GM18873 (cell line): ENCODE results near the gene ANKMY1.

ENCODE experiments used
- ATAC-seq: cut with Tn5 transposase; IDR thresholded peaks from one replicate; pipeline ENCODE4 v1.9.1; 2021; ENCODE audit warnings: mild to moderate bottlenecking, moderate library complexity, moderate number of reproducible peaks; ENCODE audit not compliant: unreplicated experiment, low FRiP score

ANKMY1 gene

GRCh38 chr2:240557808-240558207, at the start of gene ANKMY1:
Gene ANKMY1 (minus strand): TSS chr2:240557988. CDS start chr2:240557335, 653 bp downstream.
- no peak for ATAC-seq

GRCh38 chr2:240605867-240606743, 48.3 kb upstream of the ANKMY1 start:
- no peak for ATAC-seq

- ATAC-seq: no peak
Measured at GRCh38 chr2:240604939-240605716, 47.3 kb upstream of the ANKMY1 start.

GRCh38 chr2:240604291-240604938, 46.6 kb upstream of the ANKMY1 start:
- no peak for ATAC-seq

- ATAC-seq: no peak
Measured at GRCh38 chr2:240603846-240604245, 46.1 kb upstream of the ANKMY1 start.

GRCh38 chr2:240603081-240603835, 45.5 kb upstream of the ANKMY1 start:
- ATAC-seq: no peak

DNA sequence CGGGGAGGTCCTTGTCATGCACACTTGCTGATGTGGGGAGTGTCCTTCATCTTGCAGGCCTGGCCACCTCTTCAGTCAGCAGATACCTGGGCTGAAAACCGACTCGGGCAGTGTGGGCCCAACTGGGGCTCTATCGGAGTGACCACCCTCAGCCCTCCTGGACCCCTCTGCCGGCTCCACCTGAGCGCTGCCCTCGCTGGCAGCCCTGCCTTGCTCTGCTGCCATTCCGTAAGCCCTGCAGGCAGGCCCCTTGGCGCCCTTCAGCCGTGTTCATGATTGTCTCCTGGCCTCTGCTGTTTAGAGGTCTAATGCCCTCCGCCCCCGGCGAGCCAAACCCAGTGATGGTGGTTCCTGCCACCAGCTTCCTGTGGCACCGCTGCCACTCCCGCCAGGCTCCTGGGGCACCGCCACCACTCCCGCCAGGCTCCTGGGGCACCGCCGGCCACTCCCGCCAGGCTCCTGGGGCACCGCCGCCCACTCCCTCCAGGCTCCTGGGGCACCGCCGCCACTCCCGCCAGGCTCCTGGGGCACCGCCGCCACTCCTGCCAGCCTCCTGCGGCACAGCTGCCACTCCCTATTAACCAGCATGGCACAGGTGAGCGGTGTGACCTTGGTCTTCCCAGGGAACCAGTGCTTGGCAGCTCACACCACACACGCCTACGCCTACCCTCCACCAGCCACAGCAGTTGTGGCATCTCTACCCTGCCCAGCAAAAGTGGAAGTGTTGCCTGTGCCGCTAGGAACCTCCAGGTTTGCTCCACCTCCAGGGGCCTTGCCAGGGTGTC, 44.7 kb upstream of the ANKMY1 start:
- ATAC-seq: no peak

DNA sequence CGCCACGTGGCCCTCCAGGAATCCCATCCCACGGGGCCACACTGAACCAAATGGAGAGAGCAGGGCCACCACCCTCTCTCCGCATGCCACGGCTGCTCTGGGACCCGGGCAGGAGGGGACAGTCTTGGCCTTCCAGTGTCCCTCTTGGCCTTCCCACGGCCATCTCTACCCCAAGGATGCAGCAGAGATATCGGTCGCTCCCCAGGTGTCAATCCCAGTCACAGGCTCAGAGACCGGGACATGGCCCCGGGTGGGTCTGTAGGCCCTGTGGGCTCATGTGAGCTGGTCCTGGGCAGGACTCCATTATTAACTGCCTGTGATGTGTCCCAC, 44.0 kb upstream of the ANKMY1 start:
- no peak for ATAC-seq

DNA sequence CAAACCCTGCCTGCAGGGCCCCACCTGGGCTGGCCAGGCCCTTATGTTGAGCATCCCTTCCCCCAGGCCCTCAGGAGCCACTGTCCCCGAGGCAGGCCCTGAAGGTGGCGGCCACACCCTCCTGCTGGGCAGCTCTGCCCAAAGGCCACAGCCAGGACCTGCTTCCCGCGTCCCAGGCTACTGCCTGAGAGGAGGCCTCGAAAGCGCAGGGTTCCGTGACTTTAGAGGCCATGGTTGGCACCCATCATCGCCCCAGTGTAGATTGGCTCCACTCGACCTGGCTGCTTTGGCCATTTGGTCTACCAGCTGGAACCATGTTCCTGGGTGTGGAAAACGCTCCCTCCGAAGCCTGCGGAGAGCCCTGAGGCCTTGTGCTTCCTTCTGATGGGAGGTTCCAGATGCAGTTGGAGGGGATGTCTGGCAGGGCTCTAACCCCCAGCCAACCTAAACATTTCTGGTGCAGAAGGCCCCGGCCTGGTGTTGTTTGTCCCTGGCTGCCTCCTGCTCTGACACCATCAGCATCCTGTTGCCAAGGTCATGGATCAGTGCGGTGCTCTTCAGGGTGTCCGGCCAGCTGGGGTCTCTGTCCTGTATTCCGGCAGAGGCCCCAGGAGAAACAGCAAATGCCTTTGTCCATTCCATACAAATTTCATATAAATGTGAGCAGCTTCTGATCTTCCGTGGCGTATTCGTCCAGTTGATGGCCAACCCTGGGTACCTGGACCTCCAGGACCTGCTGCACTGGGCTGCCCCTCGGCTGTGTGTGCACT, 43.5 kb upstream of the ANKMY1 start:
- no peak for ATAC-seq

- no peak for ATAC-seq
Measured at GRCh38 chr2:240600451-240600961, 42.7 kb upstream of the ANKMY1 start.

- ATAC-seq: no peak
Measured at GRCh38 chr2:240599141-240599583, 41.4 kb upstream of the ANKMY1 start.

DNA sequence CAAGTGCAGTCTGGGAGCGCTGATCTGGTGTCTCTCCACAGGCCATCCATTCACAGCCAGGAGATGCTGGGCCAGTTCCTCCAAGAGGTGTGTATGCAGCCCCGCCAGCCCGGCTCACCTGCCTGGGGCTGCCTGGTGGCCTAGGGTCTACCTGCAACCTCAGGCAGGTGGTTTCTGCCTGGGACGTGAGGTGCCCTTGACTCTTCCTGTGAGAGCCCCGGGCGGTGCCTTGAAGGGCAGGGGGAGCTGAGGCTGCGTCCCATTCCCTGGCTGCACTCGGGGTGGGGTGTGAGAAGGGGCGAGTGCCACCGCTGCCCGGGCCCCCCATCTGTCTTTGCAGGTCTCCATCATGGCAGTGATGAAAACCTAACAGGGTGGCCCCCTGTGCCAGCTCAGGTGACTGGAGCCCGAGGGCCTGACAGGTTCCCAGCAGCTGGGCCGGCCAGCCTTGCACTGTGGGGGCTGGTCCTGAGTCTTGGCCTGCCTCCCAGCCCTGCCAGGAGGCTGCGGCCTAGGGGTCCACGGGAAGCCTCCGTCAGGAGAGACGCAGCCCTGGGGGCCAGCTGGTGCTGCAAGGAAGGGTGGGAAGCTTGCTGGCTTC, 40.6 kb upstream of the ANKMY1 start:
- no peak for ATAC-seq

GRCh38 chr2:240597419-240598181, 39.8 kb upstream of the ANKMY1 start:
- ATAC-seq: no peak

- no peak for ATAC-seq
Measured at GRCh38 chr2:240597054-240597418, 39.2 kb upstream of the ANKMY1 start.

DNA sequence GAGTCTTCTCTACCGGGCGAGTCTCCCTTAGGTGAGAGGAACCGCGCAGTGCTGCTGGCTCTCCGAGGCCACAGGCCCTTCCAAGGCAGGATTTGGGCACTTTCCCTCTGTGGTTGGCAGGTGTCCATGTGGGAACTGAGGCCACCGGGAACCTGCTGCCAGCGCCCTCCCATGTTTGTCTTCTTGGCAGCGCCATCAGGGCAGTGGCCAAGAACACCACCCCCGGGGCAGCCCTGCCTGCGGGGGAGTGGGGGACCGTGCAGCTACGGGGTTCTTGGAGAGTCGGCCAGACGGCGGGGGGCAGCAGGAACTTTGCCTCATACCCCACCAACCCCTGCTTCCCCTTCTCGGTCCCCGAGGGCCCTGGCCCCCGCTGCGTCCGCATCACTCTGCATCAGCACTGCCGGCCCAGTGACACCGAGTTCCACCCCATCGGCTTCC, 38.7 kb upstream of the ANKMY1 start:
- no peak for ATAC-seq

GRCh38 chr2:240596080-240596460, 38.3 kb upstream of the ANKMY1 start:
- no peak for ATAC-seq

- ATAC-seq: no peak
Measured at GRCh38 chr2:240595381-240596079, 37.7 kb upstream of the ANKMY1 start.
